C4-2B (cell line): ENCODE results near the gene CPNE6.
A peak's percentile ranks its signal among the peaks of the same experiment; 100 is the strongest.

Source experiments
- H3K27ac ChIP-seq: fragments of 450-650 bp; 2 replicates; pipeline ENCODE4 v1.5.1; 2017
- ZFX ChIP-seq: fragments of 450-650 bp; IDR thresholded peaks from 2 replicates; pipeline ENCODE4 v1.6.1; 2017
- TF ChIP-seq, protein P1 (sequence below): fragments of 450-650 bp; conservative IDR thresholded peaks from 2 replicates; pipeline ENCODE4 v1.5.1; 2017; ENCODE audit warnings: mild to moderate bottlenecking

Gene CPNE6

DNA sequence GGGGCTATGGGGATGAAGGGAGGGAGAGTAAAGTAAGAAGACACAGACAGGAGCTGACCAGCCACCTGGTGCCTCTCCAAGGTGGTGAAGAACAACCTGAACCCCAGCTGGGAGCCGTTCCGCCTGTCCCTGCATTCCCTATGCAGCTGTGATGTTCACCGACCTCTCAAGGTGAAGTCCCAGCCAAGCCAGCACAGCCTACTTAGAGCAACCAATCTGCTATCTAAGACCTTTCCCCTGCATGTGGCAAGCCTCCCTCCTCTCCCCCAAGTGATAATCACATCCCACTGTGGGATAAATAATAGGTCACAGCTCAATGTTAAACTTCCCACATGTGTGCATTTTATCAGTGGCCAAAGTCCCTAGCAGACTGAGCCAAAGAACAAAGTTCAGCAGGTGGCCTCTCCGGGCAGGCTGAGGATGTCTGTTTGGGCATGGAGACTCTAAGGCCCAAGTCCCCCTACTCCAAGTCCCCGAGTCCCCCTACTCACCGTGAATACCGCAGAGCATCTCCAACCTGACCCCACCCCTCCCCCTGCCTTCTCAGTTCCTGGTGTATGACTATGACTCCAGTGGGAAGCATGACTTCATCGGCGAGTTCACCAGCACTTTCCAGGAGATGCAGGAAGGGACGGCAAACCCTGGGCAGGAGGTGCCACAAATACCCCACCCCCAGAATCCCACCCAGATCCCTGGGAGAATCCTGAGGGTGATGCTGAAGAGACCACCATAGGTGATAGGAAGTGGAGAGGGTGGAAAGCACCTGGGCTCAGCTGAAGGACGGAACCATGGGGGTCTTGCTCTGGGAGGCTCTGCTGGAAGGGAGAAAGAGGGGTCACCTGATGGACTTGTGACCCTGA, 3.5 kb downstream of the CPNE6 start:
- no peak for TF ChIP-seq ZFX
- TF ChIP-seq, protein P1, sequence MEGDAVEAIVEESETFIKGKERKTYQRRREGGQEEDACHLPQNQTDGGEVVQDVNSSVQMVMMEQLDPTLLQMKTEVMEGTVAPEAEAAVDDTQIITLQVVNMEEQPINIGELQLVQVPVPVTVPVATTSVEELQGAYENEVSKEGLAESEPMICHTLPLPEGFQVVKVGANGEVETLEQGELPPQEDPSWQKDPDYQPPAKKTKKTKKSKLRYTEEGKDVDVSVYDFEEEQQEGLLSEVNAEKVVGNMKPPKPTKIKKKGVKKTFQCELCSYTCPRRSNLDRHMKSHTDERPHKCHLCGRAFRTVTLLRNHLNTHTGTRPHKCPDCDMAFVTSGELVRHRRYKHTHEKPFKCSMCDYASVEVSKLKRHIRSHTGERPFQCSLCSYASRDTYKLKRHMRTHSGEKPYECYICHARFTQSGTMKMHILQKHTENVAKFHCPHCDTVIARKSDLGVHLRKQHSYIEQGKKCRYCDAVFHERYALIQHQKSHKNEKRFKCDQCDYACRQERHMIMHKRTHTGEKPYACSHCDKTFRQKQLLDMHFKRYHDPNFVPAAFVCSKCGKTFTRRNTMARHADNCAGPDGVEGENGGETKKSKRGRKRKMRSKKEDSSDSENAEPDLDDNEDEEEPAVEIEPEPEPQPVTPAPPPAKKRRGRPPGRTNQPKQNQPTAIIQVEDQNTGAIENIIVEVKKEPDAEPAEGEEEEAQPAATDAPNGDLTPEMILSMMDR: no peak
- no peak overlapping the region for H3K27ac ChIP-seq

- H3K27ac ChIP-seq: no peak overlapping the region
- TF ChIP-seq ZFX: no peak
- TF ChIP-seq, protein P1: no peak
These were observed 4.3 kb downstream of the CPNE6 start for GRCh38 chr14:24075485-24076301.

- no peak overlapping the region for H3K27ac ChIP-seq
- TF ChIP-seq, protein P1: no peak
These were observed 4.9 kb downstream of the CPNE6 start for GRCh38 chr14:24076302-24076601.

DNA sequence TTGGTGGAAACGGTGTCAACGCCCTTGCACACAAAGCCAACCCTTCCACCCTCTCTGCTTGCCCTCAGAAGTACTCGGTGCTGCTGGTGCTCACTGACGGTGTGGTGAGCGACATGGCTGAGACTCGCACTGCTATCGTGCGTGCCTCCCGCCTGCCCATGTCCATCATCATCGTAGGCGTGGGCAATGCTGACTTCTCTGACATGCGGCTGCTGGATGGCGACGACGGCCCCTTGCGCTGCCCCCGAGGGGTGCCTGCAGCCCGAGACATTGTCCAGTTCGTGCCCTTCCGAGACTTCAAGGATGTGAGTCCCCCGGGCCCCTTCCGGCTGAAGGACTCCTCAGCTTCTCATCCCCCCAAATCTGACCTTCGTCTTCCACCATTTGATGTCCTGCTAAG, 5.7 kb downstream of the CPNE6 start:
- TF ChIP-seq ZFX: no peak
- TF ChIP-seq, protein P1: no peak

DNA sequence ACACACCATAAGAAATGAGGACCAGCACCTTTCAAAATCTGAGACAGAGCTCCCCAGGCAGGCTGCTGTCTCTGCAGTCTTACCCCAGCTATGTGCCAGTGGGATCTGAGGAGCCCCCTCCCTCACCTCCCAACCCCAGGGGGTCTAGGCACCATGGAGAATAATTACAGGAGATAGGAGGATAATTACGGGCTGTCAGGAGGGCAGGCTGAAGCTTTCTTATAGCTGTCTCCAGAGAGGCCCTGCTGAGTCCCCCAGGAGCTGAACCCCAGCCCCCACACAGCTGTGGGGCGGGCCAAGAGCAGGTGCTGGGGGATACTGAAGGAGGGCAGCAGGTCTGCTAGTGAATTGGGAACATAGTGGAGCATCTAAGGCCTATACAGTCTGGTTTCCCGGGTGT, 6.8 kb downstream of the CPNE6 start:
- no peak for TF ChIP-seq ZFX
- TF ChIP-seq, protein P1: no peak
- no peak overlapping the region for H3K27ac ChIP-seq

More for the DNA sequence above, 5.7 kb downstream of the CPNE6 start:
- H3K27ac ChIP-seq: no peak overlapping the region

DNA sequence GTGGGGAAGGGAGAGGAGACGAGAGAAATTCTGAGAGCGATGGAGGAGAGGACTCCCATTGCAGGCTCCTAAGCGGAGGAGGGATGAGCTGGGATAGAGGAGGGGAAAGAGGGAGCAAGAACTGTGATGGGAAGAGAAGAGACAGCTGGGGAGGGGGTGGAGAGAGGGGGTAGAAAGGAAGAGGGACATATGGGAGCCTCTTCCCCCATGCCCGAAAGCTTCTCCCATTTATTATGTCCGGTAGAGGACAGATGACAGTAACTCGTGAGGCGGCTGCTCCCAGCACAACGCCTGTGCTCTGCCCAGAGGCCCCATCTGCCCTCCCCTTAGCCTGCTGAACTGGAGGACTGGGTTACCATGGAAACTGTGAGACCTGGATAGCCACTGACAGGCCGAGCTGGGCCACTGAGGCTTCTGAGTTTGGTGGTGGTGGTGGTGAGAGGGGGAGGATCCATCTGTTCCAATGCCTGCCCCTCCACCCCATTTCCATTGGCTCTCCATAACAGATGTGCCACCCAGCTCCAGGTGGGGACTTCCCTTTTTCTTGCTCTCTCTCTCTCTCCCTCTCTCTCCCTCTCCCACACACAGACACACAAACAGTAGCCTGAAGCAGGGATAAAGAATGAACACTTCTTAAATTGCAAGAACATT, 8.3 kb downstream of the CPNE6 start:
- no peak overlapping the region for H3K27ac ChIP-seq
- TF ChIP-seq, protein P1: no peak
- TF ChIP-seq ZFX: 0 out of 2 replicates have a peak, but pooled peaks have one; percentile 11
